Trophoblast cell (in vitro differentiated cells and primary cell): ENCODE data around the gene BSN.

Experiments used
- DNase-seq, 2 donors: peaks; one replicate each; pipeline ENCODE4 v3.0.0-alpha.2; 2016
- H2AFZ ChIP-seq: 2 replicates; pipeline ENCODE4 v1.6.1; 2013; ENCODE audit warnings: low read length, moderate library complexity, mild to moderate bottlenecking; ENCODE audit not compliant: insufficient read depth, poor library complexity
- H2AK5ac ChIP-seq: 2 replicates; pipeline ENCODE4 v1.6.1; 2013; ENCODE audit warnings: mild to moderate bottlenecking, low read length
- H2BK120ac ChIP-seq: 2 replicates; pipeline ENCODE4 v1.6.1; 2013; ENCODE audit warnings: low read length, mild to moderate bottlenecking, moderate library complexity; ENCODE audit not compliant: insufficient read depth, poor library complexity
- H2BK12ac ChIP-seq: 2 replicates; pipeline ENCODE4 v1.6.1; 2013; ENCODE audit warnings: mild to moderate bottlenecking, low read length, moderate library complexity
- H2BK5ac ChIP-seq: 2 replicates; pipeline ENCODE4 v1.6.1; 2013; ENCODE audit warnings: low read length, low read depth, moderate library complexity, mild to moderate bottlenecking; ENCODE audit not compliant: poor library complexity
- H3K14ac ChIP-seq: 2 replicates; pipeline ENCODE4 v1.6.1; 2013; ENCODE audit warnings: mild to moderate bottlenecking, low read length
- H3K18ac ChIP-seq: 2 replicates; pipeline ENCODE4 v1.6.1; 2013; ENCODE audit warnings: mild to moderate bottlenecking, low read length
- H3K23ac ChIP-seq: 2 replicates; pipeline ENCODE4 v1.6.1; 2013; ENCODE audit warnings: low read length
- H3K27ac ChIP-seq: 2 replicates; pipeline ENCODE4 v1.5.1; 2013; ENCODE audit warnings: low read depth, mild to moderate bottlenecking, inconsistent platforms, low read length, moderate library complexity
- H3K27me3 ChIP-seq: 2 replicates; pipeline ENCODE4 v1.6.1; 2013; ENCODE audit warnings: inconsistent platforms, mild to moderate bottlenecking, low read length, moderate library complexity; ENCODE audit not compliant: insufficient read depth
- H3K36me3 ChIP-seq, 2 experiments: 1 replicate in 1 of 2; 2 replicates in 1 of 2; pipeline ENCODE4 v1.6.1; 2013; ENCODE audit warnings: low read length in 2 of 2, mild to moderate bottlenecking in 2 of 2, moderate library complexity in 1 of 2; ENCODE audit not compliant: insufficient read depth in 2 of 2, control insufficient read depth in 1 of 2
- H3K4ac ChIP-seq: 2 replicates; pipeline ENCODE4 v1.6.1; 2013; ENCODE audit warnings: low read depth, mild to moderate bottlenecking, low read length, moderate library complexity
- H3K4me1 ChIP-seq, 2 experiments: 1 replicate in 1 of 2; 2 replicates in 1 of 2; pipeline ENCODE4 v1.6.1; 2013; ENCODE audit warnings: low read length in 2 of 2, mild to moderate bottlenecking in 2 of 2, moderate library complexity in 1 of 2; ENCODE audit not compliant: insufficient read depth in 2 of 2, control insufficient read depth in 1 of 2
- H3K4me2 ChIP-seq: 2 replicates; pipeline ENCODE4 v1.6.1; 2013; ENCODE audit warnings: inconsistent platforms, mild to moderate bottlenecking, low read length, moderate library complexity
- H3K4me3 ChIP-seq: 2 replicates; pipeline ENCODE4 v1.5.1; 2013; ENCODE audit warnings: mild to moderate bottlenecking, low read depth, low read length, inconsistent platforms
- H3K79me1 ChIP-seq: one replicate; pipeline ENCODE4 v1.6.1; 2013; ENCODE audit warnings: low read length
- H3K79me2 ChIP-seq: 2 replicates; pipeline ENCODE4 v1.6.1; 2013; ENCODE audit warnings: low read length, mild to moderate bottlenecking; ENCODE audit not compliant: control insufficient read depth, insufficient read depth, poor library complexity
- H3K9ac ChIP-seq: 2 replicates; pipeline ENCODE4 v1.6.1; 2013; ENCODE audit warnings: mild to moderate bottlenecking, low read length
- H3K9me3 ChIP-seq: 2 replicates; pipeline ENCODE4 v1.6.1; 2013; ENCODE audit warnings: low read depth, mild to moderate bottlenecking, control low read depth, inconsistent platforms, low read length; ENCODE audit not compliant: insufficient read depth
- H4K12ac ChIP-seq: 2 replicates; pipeline ENCODE4 v1.6.1; 2013; ENCODE audit warnings: low read depth, mild to moderate bottlenecking, low read length, moderate library complexity
- H4K8ac ChIP-seq: 2 replicates; pipeline ENCODE4 v1.6.1; 2013; ENCODE audit warnings: low read depth, mild to moderate bottlenecking, low read length, moderate library complexity
- H4K91ac ChIP-seq: one replicate; pipeline ENCODE4 v1.6.1; 2013; ENCODE audit warnings: low read depth, mild to moderate bottlenecking, low read length, moderate library complexity
- WGBS: extraction: QIAGEN DNeasy Blood & Tissue Kit; methylation state at CpG from one replicate; pipeline ENCODE4 v1.1.7; 2013; ENCODE audit warnings: missing lambda C conversion rate; ENCODE audit not compliant: insufficient read length, insufficient coverage; ENCODE audit errors: extremely low coverage; 5-methylcytosine and 5-hydroxymethylcytosine counted together

The BSN gene

GRCh38 chr3:49674497-49674983 is 120.3 kb downstream of the BSN start:
- peak overlapping the region; percentile 42 for H3K18ac ChIP-seq
- H2BK12ac ChIP-seq, result no peak overlapping the region
- peak overlapping the region; percentile 14 for H3K4ac ChIP-seq
- H3K4me2 ChIP-seq, result peak overlapping the region; percentile 85
- H3K36me3 ChIP-seq, result peaks cover 37 to 41% of the 10 kb centered on the region in 2 experiments
- peak overlapping the region; percentile 44 for H4K8ac ChIP-seq
- DNase-seq, result no peak
- H3K27ac ChIP-seq, result peak overlapping the region; percentile 18
- H4K91ac ChIP-seq, result peak overlapping the region; percentile 44
- no CpG with 5 or more reads among the region's 34 CpGs for WGBS
- no peaks in the 10 kb centered on the region for H3K9me3 ChIP-seq
- H3K4me3 ChIP-seq, result peak overlapping the region; percentile 94
- peak overlapping the region; percentile 65 for H4K12ac ChIP-seq
- H3K9ac ChIP-seq, result peak overlapping the region; percentile 88
- peak overlapping the region; percentile 2 for H2AFZ ChIP-seq
- peaks cover 9 to 15% of the 10 kb centered on the region in 2 experiments for H3K4me1 ChIP-seq
- peaks cover 13% of the 10 kb centered on the region for H3K79me1 ChIP-seq
- peak overlapping the region; percentile 46 for H3K14ac ChIP-seq
- H2BK120ac ChIP-seq, result peak overlapping the region; percentile 4
- peak overlapping the region; percentile 28 for H2BK5ac ChIP-seq
- H3K27me3 ChIP-seq, result no peaks in the 10 kb centered on the region
- peaks cover 11% of the 10 kb centered on the region for H3K79me2 ChIP-seq
- H3K23ac ChIP-seq, result no peak overlapping the region
- peak overlapping the region; percentile 16 for H2AK5ac ChIP-seq

- Histone ChIP-seq H4K91ac (no peak overlapping the region), H3K4me2 (no peak overlapping the region), H3K4ac (no peak overlapping the region), H2BK120ac (no peak overlapping the region), H3K79me2 (peaks cover 11% of the 10 kb centered on the region), H3K18ac (no peak overlapping the region), H4K8ac (no peak overlapping the region), H2BK12ac (no peak overlapping the region), H3K79me1 (peaks cover 13% of the 10 kb centered on the region), H3K9me3 (no peaks in the 10 kb centered on the region), H2BK5ac (no peak overlapping the region), H2AFZ (no peak overlapping the region), H2AK5ac (no peak overlapping the region), H3K4me1 (peaks cover 9 to 14% of the 10 kb centered on the region in 2 experiments), H4K12ac (no peak overlapping the region), H3K14ac (no peak overlapping the region), H3K23ac (no peak overlapping the region), H3K27me3 (no peaks in the 10 kb centered on the region), H3K4me3 (no peak overlapping the region), H3K27ac (no peak overlapping the region), H3K9ac (no peak overlapping the region), H3K36me3 (peaks cover 50 to 55% of the 10 kb centered on the region in 2 experiments)
- no peak for DNase-seq
- WGBS, result no CpG with 5 or more reads among the region's 11 CpGs
Observed at GRCh38 chr3:49675912-49676311, 121.6 kb downstream of the BSN start.

GRCh38 chr3:49680493-49681231 is 126.4 kb downstream of the BSN start:
- Histone ChIP-seq H3K27ac (no peak overlapping the region), H2AK5ac (no peak overlapping the region), H2AFZ (no peak overlapping the region), H3K4me1 (no peaks in the 10 kb centered on the region), H3K36me3 (peaks cover 86% of the 10 kb centered on the region in 2 experiments), H3K4me2 (no peak overlapping the region), H2BK5ac (no peak overlapping the region), H3K23ac (no peak overlapping the region), H3K14ac (no peak overlapping the region), H3K79me2 (no peaks in the 10 kb centered on the region), H4K12ac (no peak overlapping the region), H4K8ac (no peak overlapping the region), H3K9me3 (no peaks in the 10 kb centered on the region), H3K27me3 (no peaks in the 10 kb centered on the region), H3K79me1 (no peaks in the 10 kb centered on the region), H3K18ac (no peak overlapping the region), H4K91ac (no peak overlapping the region), H2BK120ac (no peak overlapping the region), H2BK12ac (no peak overlapping the region), H3K4ac (no peak overlapping the region), H3K4me3 (no peak overlapping the region), H3K9ac (no peak overlapping the region)
- WGBS, result no CpG with 5 or more reads among the region's 7 CpGs
- DNase-seq, result no peak

GRCh38 chr3:49681232-49681522 is 126.9 kb downstream of the BSN start:
- no peak overlapping the region for H4K91ac ChIP-seq
- no peak overlapping the region for H3K4ac ChIP-seq
- DNase-seq, result no peak
- no peak overlapping the region for H3K4me2 ChIP-seq
- H3K79me2 ChIP-seq, result no peaks in the 10 kb centered on the region
- no peaks in the 10 kb centered on the region for H3K27me3 ChIP-seq
- no peak overlapping the region for H2AFZ ChIP-seq
- no peak overlapping the region for H3K9ac ChIP-seq
- WGBS, result no CpG with 5 or more reads among the region's 2 CpGs
- no peak overlapping the region for H3K18ac ChIP-seq
- peaks cover 81 to 82% of the 10 kb centered on the region in 2 experiments for H3K36me3 ChIP-seq
- H3K4me1 ChIP-seq, result peaks cover 0 to 3% of the 10 kb centered on the region in 2 experiments
- no peak overlapping the region for H3K27ac ChIP-seq
- H2BK120ac ChIP-seq, result no peak overlapping the region
- H3K23ac ChIP-seq, result no peak overlapping the region
- peaks cover under 1% of the 10 kb centered on the region for H3K79me1 ChIP-seq
- no peak overlapping the region for H2AK5ac ChIP-seq
- no peak overlapping the region for H2BK12ac ChIP-seq
- H2BK5ac ChIP-seq, result no peak overlapping the region
- H3K14ac ChIP-seq, result no peak overlapping the region
- H4K8ac ChIP-seq, result no peak overlapping the region
- no peaks in the 10 kb centered on the region for H3K9me3 ChIP-seq
- no peak overlapping the region for H4K12ac ChIP-seq
- no peak overlapping the region for H3K4me3 ChIP-seq
